IMR-90 (cell line): ENCODE results near the gene FAM53B. TPM values are rescaled to one million over a fixed set of nuclear protein-coding genes. Genes with fewer than 3 reads are reported as not detected.

Experiments
- ATAC-seq: fragments of 200-7000 bp; cut with Tn5 transposase; 2 replicates; pipeline ENCODE4 v1.9.1; 2020; ENCODE audit warnings: low read depth, mild to moderate bottlenecking, moderate library complexity
- BruUV-seq: library from RNA; stranded (reverse); fragments of 400-500 nt; replicated peaks from 2 replicates; lab custom pipeline; 2021; lab: Mats Ljungman, UMichigan
- CTCF ChIA-PET: fragments of 300-600 bp; formaldehyde crosslinking; extraction: SDS; loops from one replicate; lab custom pipeline; 2021; ENCODE audit warnings: antibody characterized with exemption; lab: Yijun Ruan, JAX
- POLR2A ChIA-PET: fragments of 300-600 bp; sonication (Branson Sonifier 250); formaldehyde crosslinking; loops from one replicate; lab custom pipeline; 2022; ENCODE audit warnings: antibody characterized with exemption; ENCODE audit not compliant: unreplicated experiment; lab: Charles Lee
- DNase-seq: peaks from one replicate; pipeline ENCODE4 v3.0.0; 2013
- H2AFZ ChIP-seq: replicated peaks from 2 replicates; pipeline ENCODE3; 2013; ENCODE audit warnings: low read length, mild to moderate bottlenecking; ENCODE audit not compliant: poor library complexity
- H2AK5ac ChIP-seq: 2 replicates; pipeline ENCODE4 v1.6.1; 2013; ENCODE audit warnings: low read depth, low read length, inconsistent platforms
- H2AK9ac ChIP-seq: replicated peaks from 2 replicates; pipeline ENCODE3; 2013; ENCODE audit warnings: mild to moderate bottlenecking, low read depth, low read length, moderate library complexity; ENCODE audit not compliant: poor library complexity
- H2BK120ac ChIP-seq: 2 replicates; pipeline ENCODE4 v1.6.1; 2013; ENCODE audit warnings: low read depth, low read length, inconsistent platforms
- H2BK15ac ChIP-seq: 3 replicates; pipeline ENCODE4 v1.6.1; 2013; ENCODE audit warnings: low read depth, low read length, inconsistent platforms
- H2BK20ac ChIP-seq: 2 replicates; pipeline ENCODE4 v1.6.1; 2013; ENCODE audit warnings: low read depth, mild to moderate bottlenecking, inconsistent platforms, low read length, moderate library complexity
- H2BK5ac ChIP-seq: 2 replicates; pipeline ENCODE4 v1.6.1; 2013; ENCODE audit warnings: mild to moderate bottlenecking, low read depth, low read length, inconsistent platforms; ENCODE audit not compliant: poor library complexity, severe bottlenecking
- H3K14ac ChIP-seq: replicated peaks from 2 replicates; pipeline ENCODE4 v1.6.1; 2013; ENCODE audit warnings: low read depth, low read length, inconsistent platforms
- H3K18ac ChIP-seq: 2 replicates; pipeline ENCODE4 v1.6.1; 2013; ENCODE audit warnings: low read depth, low read length, control low read depth
- H3K23ac ChIP-seq: 2 replicates; pipeline ENCODE4 v1.6.1; 2013; ENCODE audit warnings: low read depth, low read length, inconsistent platforms
- H3K27ac ChIP-seq: 2 replicates; pipeline ENCODE4 v1.5.1; 2013; ENCODE audit warnings: mild to moderate bottlenecking, control low read depth, low read length; ENCODE audit not compliant: insufficient read depth
- H3K27me3 ChIP-seq: 2 replicates; pipeline ENCODE4 v1.6.1; 2013; ENCODE audit warnings: low read length; ENCODE audit not compliant: control insufficient read depth, insufficient read depth
- H3K36me3 ChIP-seq: 2 replicates; pipeline ENCODE4 v1.6.1; 2013; ENCODE audit warnings: low read length, mixed read lengths; ENCODE audit not compliant: control insufficient read depth, insufficient read depth
- H3K4ac ChIP-seq: 2 replicates; pipeline ENCODE4 v1.6.1; 2013; ENCODE audit warnings: low read depth, low read length, inconsistent platforms
- H3K4me1 ChIP-seq: 2 replicates; pipeline ENCODE4 v1.6.1; 2013; ENCODE audit warnings: low read length, mixed read lengths; ENCODE audit not compliant: control insufficient read depth, insufficient read depth
- H3K4me2 ChIP-seq: 2 replicates; pipeline ENCODE4 v1.6.1; 2013; ENCODE audit warnings: low read depth, mild to moderate bottlenecking, control low read depth, low read length, moderate library complexity
- H3K4me3 ChIP-seq: 2 replicates; pipeline ENCODE4 v1.5.1; 2013; ENCODE audit warnings: low read depth, mild to moderate bottlenecking, control low read depth, low read length, moderate library complexity; ENCODE audit not compliant: insufficient read depth
- H3K56ac ChIP-seq: 2 replicates; pipeline ENCODE4 v1.6.1; 2013; ENCODE audit warnings: low read length, inconsistent platforms; ENCODE audit not compliant: insufficient read depth; ENCODE audit errors: extremely low read depth
- H3K79me1 ChIP-seq, 2 experiments: 2 replicates each; pipeline ENCODE4 v1.6.1; 2013; ENCODE audit warnings: low read length in 2 of 2, inconsistent platforms in 1 of 2, low read depth in 1 of 2
- H3K9ac ChIP-seq: 2 replicates; pipeline ENCODE4 v1.6.1; 2013; ENCODE audit warnings: low read depth, low read length, control low read depth
- H3K9me1 ChIP-seq: 2 replicates; pipeline ENCODE4 v1.6.1; 2013; ENCODE audit warnings: low read length, inconsistent platforms; ENCODE audit not compliant: insufficient read depth
- H3K9me3 ChIP-seq: 2 replicates; pipeline ENCODE4 v1.6.1; 2013; ENCODE audit warnings: low read length; ENCODE audit not compliant: control insufficient read depth, insufficient read depth
- H4K20me1 ChIP-seq: 2 replicates; pipeline ENCODE4 v1.6.1; 2013; ENCODE audit warnings: low read length, inconsistent platforms; ENCODE audit not compliant: insufficient read depth
- H4K5ac ChIP-seq: 2 replicates; pipeline ENCODE4 v1.6.1; 2013; ENCODE audit warnings: mild to moderate bottlenecking, low read depth, low read length, control low read depth
- H4K8ac ChIP-seq, 2 experiments: 2 replicates each; pipeline ENCODE4 v1.6.1; 2013; ENCODE audit warnings: low read depth in 2 of 2, low read length in 2 of 2, control low read depth in 1 of 2, inconsistent platforms in 1 of 2
- H4K91ac ChIP-seq: 2 replicates; pipeline ENCODE4 v1.6.1; 2013; ENCODE audit warnings: low read depth, low read length, inconsistent platforms; ENCODE audit not compliant: insufficient read depth
- CTCF ChIP-seq: conservative IDR thresholded peaks from 2 replicates; pipeline ENCODE4 v1.5.1; 2012; ENCODE audit warnings: mild to moderate bottlenecking, low read depth, low read length, improper control_type of control experiment
- ELK1 ChIP-seq: fragments of 150-350 bp; IDR thresholded peaks from 2 replicates; pipeline ENCODE4 v1.6.1; 2016; ENCODE audit warnings: low read depth, mild to moderate bottlenecking, low read length, moderate library complexity, borderline replicate concordance
- MAFK ChIP-seq: IDR thresholded peaks from 2 replicates; pipeline ENCODE4 v1.6.1; 2012; ENCODE audit warnings: low read depth, low read length, improper control_type of control experiment
- MAZ ChIP-seq: IDR thresholded peaks from 2 replicates; pipeline ENCODE4 v1.6.1; 2012; ENCODE audit warnings: low read depth, mild to moderate bottlenecking, low read length, improper control_type of control experiment, moderate library complexity, borderline replicate concordance
- MXI1 ChIP-seq: IDR thresholded peaks from 2 replicates; pipeline ENCODE4 v1.6.1; 2012; ENCODE audit warnings: low read depth, mild to moderate bottlenecking, low read length, moderate library complexity, borderline replicate concordance
- NFE2L2 ChIP-seq: fragments of 150-350 bp; IDR thresholded peaks from 2 replicates; pipeline ENCODE4 v1.6.1; 2016; ENCODE audit warnings: low read depth, mild to moderate bottlenecking, low read length
- POLR2A ChIP-seq: IDR thresholded peaks from 2 replicates; pipeline ENCODE4 v1.6.1; 2012; ENCODE audit warnings: mild to moderate bottlenecking, low read depth, low read length
- RCOR1 ChIP-seq: IDR thresholded peaks from 2 replicates; pipeline ENCODE4 v1.6.1; 2012; ENCODE audit warnings: mild to moderate bottlenecking, low read length, improper control_type of control experiment; ENCODE audit not compliant: insufficient replicate concordance
- SMC3 ChIP-seq: fragments of 150-350 bp; IDR thresholded peaks from 2 replicates; pipeline ENCODE4 v1.6.1; 2016; ENCODE audit warnings: low read depth, mild to moderate bottlenecking, antibody characterized with exemption, low read length, moderate library complexity
- USF2 ChIP-seq: fragments of 150-350 bp; IDR thresholded peaks from 2 replicates; pipeline ENCODE4 v1.6.1; 2017; ENCODE audit warnings: mild to moderate bottlenecking, antibody characterized with exemption, low read length, low read depth
- WGBS, 2 experiments: methylation state at CpG; one replicate each; pipeline versions ENCODE4 v1.1.5 to v1.1.7; 2013; ENCODE audit warnings: missing lambda C conversion rate in 2 of 2; ENCODE audit not compliant: insufficient read length in 1 of 2; ENCODE audit errors: extremely low coverage in 2 of 2; 5-methylcytosine and 5-hydroxymethylcytosine counted together
- dilution Hi-C: fragments of 300-500 bp; cut with HindIII; formaldehyde crosslinking; loops from one replicate; pipeline ENCODE4 v1.14.3; 2018; ENCODE audit warnings: low sequenced_read_pairs; ENCODE audit not compliant: unreplicated experiment
- in situ Hi-C: fragments of 300-500 bp; cut with MboI; formaldehyde crosslinking; loops from 3 replicates; pipeline ENCODE4 v1.14.3; 2019; ENCODE audit warnings: low sequenced_read_pairs, inconsistent platforms, mixed read lengths
- intact Hi-C: fragments of 100-400 bp; cut with micrococcal nuclease; formaldehyde crosslinking; loops from 2 replicates; pipeline ENCODE4 v1.10.0; 2022
- polyA plus RNA-seq, 3 experiments: library from polyadenylated mRNA; depleted of rRNA; stranded (reverse); fragments of >200 nt; gene quantifications; 2 replicates each; pipeline ENCODE4 v1.2.3, GENCODE V29; 2012; ENCODE audit warnings: low replicate concordance in 1 of 3
- total RNA-seq: library from RNA; depleted of rRNA; stranded (reverse); fragments of >200 nt; gene quantifications from 2 replicates; pipeline ENCODE4 v1.2.3, GENCODE V29; 2012

The FAM53B gene
- total and polyA plus RNA-seq, 2 of the 4 experiments (the other 2 are of a cell fraction): 3.8 to 5.7 TPM

- DNase-seq (no peak), ATAC-seq (no peak)
- no peak overlapping the region for H4K91ac ChIP-seq
- no peak overlapping the region for H2AFZ ChIP-seq
- no peak overlapping the region for H2AK5ac ChIP-seq
- 0 out of 2 replicates have a peak, but pooled peaks cover 2% of the 10 kb centered on the region for H3K9me1 ChIP-seq
- H3K4me1 ChIP-seq: no peaks in the 10 kb centered on the region
- H2AK9ac ChIP-seq: no peak overlapping the region
- H4K20me1 ChIP-seq: no peaks in the 10 kb centered on the region
- WGBS, 2 experiments: no CpG with 5 or more reads among the region's 5 CpGs
- intact Hi-C loops: no loop called here
- no TSS peak for BruUV-seq
- no peak overlapping the region for H2BK120ac ChIP-seq
- no peak overlapping the region for H3K27ac ChIP-seq
- CTCF ChIA-PET: interaction anchor here (1.5 kb wide), 1 partner anchor 11 kb away, joined by 3 read pairs; no protein-coding TSS in a partner anchor
- dilution Hi-C loops: no loop called here
- no peak overlapping the region for H3K9ac ChIP-seq
- peaks cover 9% of the 10 kb centered on the region for H3K36me3 ChIP-seq
- no peak overlapping the region for H3K4ac ChIP-seq
- H3K79me1 ChIP-seq: peaks cover 5 to 8% of the 10 kb centered on the region in 2 experiments; a peak in 3 of 4 replicates
- H3K27me3 ChIP-seq: no peaks in the 10 kb centered on the region
- TF ChIP-seq NFE2L2: no peak
- no peak for TF ChIP-seq CTCF
- no peak for TF ChIP-seq MAFK
- no peak for TF ChIP-seq ELK1
- TF ChIP-seq USF2: no peak
- TF ChIP-seq RCOR1: no peak
- TF ChIP-seq MAZ: no peak
- no peak for TF ChIP-seq POLR2A
- no peak for TF ChIP-seq MXI1
- TF ChIP-seq SMC3: no peak
- no peak overlapping the region for H3K18ac ChIP-seq
- H3K14ac ChIP-seq: no peak overlapping the region
- H3K4me3 ChIP-seq: no peak overlapping the region
- in situ Hi-C loops: no loop called here
- no peak overlapping the region for H2BK5ac ChIP-seq
- no peak overlapping the region for H3K56ac ChIP-seq
- H2BK15ac ChIP-seq: no peak overlapping the region
- no peak overlapping the region for H4K8ac ChIP-seq
- H3K4me2 ChIP-seq: no peak overlapping the region
- no peak overlapping the region for H2BK20ac ChIP-seq
- H3K9me3 ChIP-seq: no peaks in the 10 kb centered on the region
- H4K5ac ChIP-seq: no peak overlapping the region
- POLR2A ChIA-PET: interaction anchor here (0.5 kb wide), 1 partner anchor 13 kb away, joined by 6 read pairs; no protein-coding TSS in a partner anchor
- H3K23ac ChIP-seq: no peak overlapping the region
Observed at GRCh38 chr10:124756156-124756903, 12.2 kb upstream of the FAM53B start.
